GM12878 (cell line): Measurements from ENCODE around the gene FGD3. TPM values are rescaled to one million over a fixed set of nuclear protein-coding genes. Genes with fewer than 3 reads are reported as not detected.

ENCODE experiments used
- ATAC-seq: fragments of 200-7000 bp; cut with Tn5 transposase; 3 replicates; pipeline ENCODE4 v1.9.1; 2020; ENCODE audit warnings: mild to moderate bottlenecking, moderate library complexity
- BruUV-seq: library from RNA; stranded (reverse); fragments of 400-500 nt; replicated peaks from 2 replicates; lab custom pipeline; 2021; lab: Mats Ljungman, UMichigan
- CTCF ChIA-PET: fragments of 300-600 bp; sonication (Branson Sonifier 250); formaldehyde crosslinking; extraction: SDS; loops from one replicate; lab custom pipeline; 2021; ENCODE audit warnings: inconsistent platforms; lab: Yijun Ruan, JAX
- POLR2A ChIA-PET: fragments of 350-600 bp; formaldehyde crosslinking; extraction: SDS; loops from one replicate; lab custom pipeline; 2021; ENCODE audit warnings: inconsistent platforms; lab: Charles Lee
- RAD21 ChIA-PET: fragments of 300-600 bp; sonication (Branson Sonifier 250); formaldehyde crosslinking; loops from one replicate; lab custom pipeline; 2023; ENCODE audit warnings: antibody characterized with exemption; ENCODE audit not compliant: unreplicated experiment; lab: Charles Lee
- SMC1A ChIA-PET: fragments of 300-600 bp; sonication (Branson Sonifier 250); formaldehyde crosslinking; loops from one replicate; lab custom pipeline; 2023; ENCODE audit not compliant: unreplicated experiment, uncharacterized antibody; lab: Charles Lee
- DNase-seq: peaks from one replicate; pipeline ENCODE4 v3.0.0-alpha.2; 2011; ENCODE audit warnings: low read depth, low spot score
- FAIRE-seq: peaks from 3 replicates; lab custom pipeline; 2011; peaks lifted over from hg19 to GRCh38; lab: Jason Lieb, UNC
- H2AFZ ChIP-seq: 2 replicates; pipeline ENCODE4 v1.6.0; 2011; ENCODE audit warnings: low read depth, low read length, control low read depth; ENCODE audit not compliant: control insufficient read depth
- H3K27ac ChIP-seq: 2 replicates; pipeline ENCODE4 v1.5.1; 2011; ENCODE audit warnings: control low read depth; ENCODE audit not compliant: control insufficient read depth, insufficient read depth
- H3K27me3 ChIP-seq, 2 experiments: replicated peaks in 1 of 2; 2 replicates each; pipeline versions ENCODE4 v1.6.0 to v1.6.1; 2011; ENCODE audit warnings: low read length in 1 of 2; ENCODE audit not compliant: control insufficient read depth in 2 of 2, insufficient read depth in 2 of 2
- H3K36me3 ChIP-seq, 2 experiments: 2 replicates each; pipeline ENCODE4 v1.5.1; 2011; ENCODE audit warnings: low read length in 1 of 2; ENCODE audit not compliant: control insufficient read depth in 2 of 2, insufficient read depth in 2 of 2
- H3K4me1 ChIP-seq: 2 replicates; pipeline ENCODE4 v1.6.1; 2011; ENCODE audit warnings: mild to moderate bottlenecking, low read length, moderate library complexity, mixed read lengths; ENCODE audit not compliant: control insufficient read depth, insufficient read depth
- H3K4me2 ChIP-seq: 2 replicates; pipeline ENCODE4 v1.6.0; 2011; ENCODE audit warnings: control low read depth; ENCODE audit not compliant: control insufficient read depth, insufficient read depth
- H3K4me3 ChIP-seq: fragments of 200-600 bp; sonication (generic); 2 replicates; pipeline ENCODE4 v1.5.1; 2016
- H3K79me2 ChIP-seq: 2 replicates; pipeline ENCODE4 v1.6.0; 2011; ENCODE audit warnings: low read length; ENCODE audit not compliant: control insufficient read depth, insufficient read depth
- H3K9ac ChIP-seq: 2 replicates; pipeline ENCODE4 v1.8.0; 2011; ENCODE audit warnings: low read length, control low read depth, mixed read lengths; ENCODE audit not compliant: control insufficient read depth, insufficient read depth
- H3K9me3 ChIP-seq: replicated peaks from 3 replicates; pipeline ENCODE4 v1.5.1; 2011; ENCODE audit warnings: mild to moderate bottlenecking, low read length; ENCODE audit not compliant: control insufficient read depth, insufficient read depth
- H4K20me1 ChIP-seq: 2 replicates; pipeline ENCODE4 v1.6.0; 2011; ENCODE audit not compliant: control insufficient read depth, insufficient read depth
- ATF7 ChIP-seq: fragments of 450-650 bp; IDR thresholded peaks from 2 replicates; pipeline ENCODE4 v1.6.1; 2016; ENCODE audit warnings: low read depth, mild to moderate bottlenecking
- BCLAF1 ChIP-seq: fragments of 450-650 bp; IDR thresholded peaks from 2 replicates; pipeline ENCODE4 v1.6.1; 2017; ENCODE audit warnings: antibody characterized with exemption, mild to moderate bottlenecking, moderate library complexity
- JUND ChIP-seq: IDR thresholded peaks from 2 replicates; pipeline ENCODE4 v1.6.1; 2012; ENCODE audit warnings: low read depth, mild to moderate bottlenecking, low read length, improper control_type of control experiment, moderate library complexity
- PBX3 ChIP-seq: IDR thresholded peaks from 2 replicates; pipeline ENCODE4 v1.6.1; 2011; ENCODE audit warnings: mild to moderate bottlenecking, low read depth, low read length, moderate library complexity; ENCODE audit not compliant: insufficient replicate concordance
- SMAD1 ChIP-seq: fragments of 450-650 bp; IDR thresholded peaks from 2 replicates; pipeline ENCODE4 v1.6.1; 2018; ENCODE audit warnings: mild to moderate bottlenecking, low read depth; ENCODE audit not compliant: partially characterized antibody
- SMARCA5 ChIP-seq: fragments of 450-650 bp; IDR thresholded peaks from 2 replicates; pipeline ENCODE4 v1.6.1; 2017; ENCODE audit warnings: mild to moderate bottlenecking
- WGBS: methylation state at CpG from one replicate; pipeline ENCODE4 v1.1.6; 2016; ENCODE audit warnings: low lambda C conversion rate; ENCODE audit not compliant: insufficient replicate concordance, insufficient coverage; ENCODE audit errors: missing lambda C conversion rate; 5-methylcytosine and 5-hydroxymethylcytosine counted together
- in situ Hi-C: fragments of 300-500 bp; cut with MboI; formaldehyde crosslinking; loops from 9 replicates; pipeline ENCODE4 v1.14.3; 2018; ENCODE audit warnings: mixed read lengths
- intact Hi-C: fragments of 100-400 bp; cut with micrococcal nuclease; formaldehyde crosslinking; loops from one replicate; pipeline ENCODE4 v1.14.2; 2022; ENCODE audit not compliant: unreplicated experiment
- polyA plus RNA-seq, 11 experiments: library from polyadenylated mRNA; depleted of rRNA in 4 of 11; unstranded in 6 of 11; stranded (reverse) in 5 of 11; fragments of >200 nt; fragmentation: Nextera tagmentation in 4 of 11; fragmentation: Illumina TruSeq in 1 of 11; extraction: Ambion mirVana in 4 of 11; extraction: Trizol in 1 of 11; gene quantifications; 1 replicate in 1 of 11; 2 replicates in 10 of 11; pipeline versions ENCODE4 v1.2.1 to v1.2.3, GENCODE V29; 2011 to 2016; ENCODE audit warnings: inconsistent platforms in 2 of 11, missing spikeins in 2 of 11, low read depth in 1 of 11
- total RNA-seq, 4 experiments: library from RNA; depleted of rRNA in 3 of 4; stranded (reverse); fragments of >200 nt in 3 of 4; fragmentation: Illumina TruSeq in 1 of 4; extraction: Trizol in 1 of 4; gene quantifications; 2 replicates each; pipeline versions ENCODE4 v1.2.1 to v1.2.3, GENCODE V29; 2013 to 2021
- TF ChIP-seq, protein P1 (sequence below): fragments of 450-650 bp; conservative IDR thresholded peaks from 2 replicates; pipeline ENCODE4 v1.6.1; 2017; ENCODE audit warnings: mild to moderate bottlenecking, moderate library complexity
- TF ChIP-seq, protein P2 (sequence below): fragments of 450-650 bp; IDR thresholded peaks from 2 replicates; pipeline ENCODE4 v1.6.1; 2016; ENCODE audit warnings: mild to moderate bottlenecking, moderate library complexity, borderline replicate concordance
- TF ChIP-seq, protein P3 (sequence below): fragments of 450-650 bp; IDR thresholded peaks from 2 replicates; pipeline ENCODE4 v1.6.1; 2017; ENCODE audit warnings: mild to moderate bottlenecking

FGD3 gene
- total and polyA plus RNA-seq, 10 of the 15 experiments (the other 5 are each of a cell fraction or from before 2014, with no cell fraction given) = 0.26 to 18.1 (median 12.4) TPM

DNA sequence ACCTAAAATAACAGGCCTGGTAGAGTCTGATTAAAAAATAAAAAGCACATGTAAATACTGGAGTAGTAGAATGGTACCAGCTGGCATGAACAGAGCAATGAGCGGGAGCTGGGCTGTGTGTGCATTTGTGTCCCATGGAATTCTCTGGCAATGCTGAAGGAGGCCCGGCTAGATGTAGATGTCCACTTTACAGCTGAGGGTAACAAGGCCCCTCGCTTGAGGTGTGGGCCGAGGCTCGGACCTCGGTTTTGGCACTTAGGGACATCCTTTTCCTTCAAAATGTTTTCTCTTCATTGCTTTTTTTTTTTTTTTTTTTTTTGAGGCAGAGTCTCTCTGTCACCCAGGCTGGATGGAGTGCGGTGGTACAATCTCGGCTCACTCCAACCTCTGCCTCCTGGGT, 1.5 kb upstream of the FGD3 start (continued):
- TF ChIP-seq, protein P1, sequence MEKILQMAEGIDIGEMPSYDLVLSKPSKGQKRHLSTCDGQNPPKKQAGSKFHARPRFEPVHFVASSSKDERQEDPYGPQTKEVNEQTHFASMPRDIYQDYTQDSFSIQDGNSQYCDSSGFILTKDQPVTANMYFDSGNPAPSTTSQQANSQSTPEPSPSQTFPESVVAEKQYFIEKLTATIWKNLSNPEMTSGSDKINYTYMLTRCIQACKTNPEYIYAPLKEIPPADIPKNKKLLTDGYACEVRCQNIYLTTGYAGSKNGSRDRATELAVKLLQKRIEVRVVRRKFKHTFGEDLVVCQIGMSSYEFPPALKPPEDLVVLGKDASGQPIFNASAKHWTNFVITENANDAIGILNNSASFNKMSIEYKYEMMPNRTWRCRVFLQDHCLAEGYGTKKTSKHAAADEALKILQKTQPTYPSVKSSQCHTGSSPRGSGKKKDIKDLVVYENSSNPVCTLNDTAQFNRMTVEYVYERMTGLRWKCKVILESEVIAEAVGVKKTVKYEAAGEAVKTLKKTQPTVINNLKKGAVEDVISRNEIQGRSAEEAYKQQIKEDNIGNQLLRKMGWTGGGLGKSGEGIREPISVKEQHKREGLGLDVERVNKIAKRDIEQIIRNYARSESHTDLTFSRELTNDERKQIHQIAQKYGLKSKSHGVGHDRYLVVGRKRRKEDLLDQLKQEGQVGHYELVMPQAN = no peak
- no peak for TF ChIP-seq PBX3
- TF ChIP-seq ATF7 = no peak
- TF ChIP-seq SMARCA5 = no peak

GRCh38 chr9:92948038-92948534, 763 bp downstream of the FGD3 start:
- BruUV-seq = no TSS peak
- Histone ChIP-seq H3K36me3 (no peaks in the 10 kb centered on the region), H3K9ac (no peak overlapping the region), H3K9me3 (no peaks in the 10 kb centered on the region; the same call in 2 of the 3 replicates), H3K27me3 (peaks cover 11 to 16% of the 10 kb centered on the region in 2 experiments), H3K4me2 (no peak overlapping the region), H2AFZ (no peak overlapping the region), H3K4me3 (no peak overlapping the region), H4K20me1 (no peaks in the 10 kb centered on the region), H3K27ac (no peak overlapping the region), H3K4me1 (no peaks in the 10 kb centered on the region), H3K79me2 (no peaks in the 10 kb centered on the region)
- CTCF ChIA-PET = no interaction called here
- in situ Hi-C loops = no loop called here
- no peak for ATAC-seq
- RAD21 ChIA-PET = no interaction called here
- 56% methylated on average over 12 of the region's 12 CpGs for WGBS
- DNase-seq = no peak
- SMC1A ChIA-PET = no interaction called here
- no peak for FAIRE-seq
- POLR2A ChIA-PET = no interaction called here
- intact Hi-C loops = no loop called here
- TF ChIP-seq BCLAF1 (no peak), JUND (no peak), SMAD1 (no peak)
- TF ChIP-seq, protein P2, sequence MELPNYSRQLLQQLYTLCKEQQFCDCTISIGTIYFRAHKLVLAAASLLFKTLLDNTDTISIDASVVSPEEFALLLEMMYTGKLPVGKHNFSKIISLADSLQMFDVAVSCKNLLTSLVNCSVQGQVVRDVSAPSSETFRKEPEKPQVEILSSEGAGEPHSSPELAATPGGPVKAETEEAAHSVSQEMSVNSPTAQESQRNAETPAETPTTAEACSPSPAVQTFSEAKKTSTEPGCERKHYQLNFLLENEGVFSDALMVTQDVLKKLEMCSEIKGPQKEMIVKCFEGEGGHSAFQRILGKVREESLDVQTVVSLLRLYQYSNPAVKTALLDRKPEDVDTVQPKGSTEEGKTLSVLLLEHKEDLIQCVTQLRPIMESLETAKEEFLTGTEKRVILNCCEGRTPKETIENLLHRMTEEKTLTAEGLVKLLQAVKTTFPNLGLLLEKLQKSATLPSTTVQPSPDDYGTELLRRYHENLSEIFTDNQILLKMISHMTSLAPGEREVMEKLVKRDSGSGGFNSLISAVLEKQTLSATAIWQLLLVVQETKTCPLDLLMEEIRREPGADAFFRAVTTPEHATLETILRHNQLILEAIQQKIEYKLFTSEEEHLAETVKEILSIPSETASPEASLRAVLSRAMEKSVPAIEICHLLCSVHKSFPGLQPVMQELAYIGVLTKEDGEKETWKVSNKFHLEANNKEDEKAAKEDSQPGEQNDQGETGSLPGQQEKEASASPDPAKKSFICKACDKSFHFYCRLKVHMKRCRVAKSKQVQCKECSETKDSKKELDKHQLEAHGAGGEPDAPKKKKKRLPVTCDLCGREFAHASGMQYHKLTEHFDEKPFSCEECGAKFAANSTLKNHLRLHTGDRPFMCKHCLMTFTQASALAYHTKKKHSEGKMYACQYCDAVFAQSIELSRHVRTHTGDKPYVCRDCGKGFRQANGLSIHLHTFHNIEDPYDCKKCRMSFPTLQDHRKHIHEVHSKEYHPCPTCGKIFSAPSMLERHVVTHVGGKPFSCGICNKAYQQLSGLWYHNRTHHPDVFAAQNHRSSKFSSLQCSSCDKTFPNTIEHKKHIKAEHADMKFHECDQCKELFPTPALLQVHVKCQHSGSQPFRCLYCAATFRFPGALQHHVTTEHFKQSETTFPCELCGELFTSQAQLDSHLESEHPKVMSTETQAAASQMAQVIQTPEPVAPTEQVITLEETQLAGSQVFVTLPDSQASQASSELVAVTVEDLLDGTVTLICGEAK = no peak
- TF ChIP-seq, protein P3, sequence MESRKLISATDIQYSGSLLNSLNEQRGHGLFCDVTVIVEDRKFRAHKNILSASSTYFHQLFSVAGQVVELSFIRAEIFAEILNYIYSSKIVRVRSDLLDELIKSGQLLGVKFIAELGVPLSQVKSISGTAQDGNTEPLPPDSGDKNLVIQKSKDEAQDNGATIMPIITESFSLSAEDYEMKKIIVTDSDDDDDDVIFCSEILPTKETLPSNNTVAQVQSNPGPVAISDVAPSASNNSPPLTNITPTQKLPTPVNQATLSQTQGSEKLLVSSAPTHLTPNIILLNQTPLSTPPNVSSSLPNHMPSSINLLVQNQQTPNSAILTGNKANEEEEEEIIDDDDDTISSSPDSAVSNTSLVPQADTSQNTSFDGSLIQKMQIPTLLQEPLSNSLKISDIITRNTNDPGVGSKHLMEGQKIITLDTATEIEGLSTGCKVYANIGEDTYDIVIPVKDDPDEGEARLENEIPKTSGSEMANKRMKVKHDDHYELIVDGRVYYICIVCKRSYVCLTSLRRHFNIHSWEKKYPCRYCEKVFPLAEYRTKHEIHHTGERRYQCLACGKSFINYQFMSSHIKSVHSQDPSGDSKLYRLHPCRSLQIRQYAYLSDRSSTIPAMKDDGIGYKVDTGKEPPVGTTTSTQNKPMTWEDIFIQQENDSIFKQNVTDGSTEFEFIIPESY = no peak
